HG02678 (cell line): Measurements from ENCODE around the gene CDC123.
"Not testable (repeated sequence)": the region's sequence is repeated elsewhere in the genome, so short reads cannot be mapped to it uniquely, and the experiment has no call there.

Source experiments
- ATAC-seq: cut with Tn5 transposase; IDR thresholded peaks from one replicate; pipeline ENCODE4 v1.9.1; 2021; ENCODE audit warnings: mild to moderate bottlenecking, moderate library complexity; ENCODE audit not compliant: unreplicated experiment

CDC123 gene

DNA sequence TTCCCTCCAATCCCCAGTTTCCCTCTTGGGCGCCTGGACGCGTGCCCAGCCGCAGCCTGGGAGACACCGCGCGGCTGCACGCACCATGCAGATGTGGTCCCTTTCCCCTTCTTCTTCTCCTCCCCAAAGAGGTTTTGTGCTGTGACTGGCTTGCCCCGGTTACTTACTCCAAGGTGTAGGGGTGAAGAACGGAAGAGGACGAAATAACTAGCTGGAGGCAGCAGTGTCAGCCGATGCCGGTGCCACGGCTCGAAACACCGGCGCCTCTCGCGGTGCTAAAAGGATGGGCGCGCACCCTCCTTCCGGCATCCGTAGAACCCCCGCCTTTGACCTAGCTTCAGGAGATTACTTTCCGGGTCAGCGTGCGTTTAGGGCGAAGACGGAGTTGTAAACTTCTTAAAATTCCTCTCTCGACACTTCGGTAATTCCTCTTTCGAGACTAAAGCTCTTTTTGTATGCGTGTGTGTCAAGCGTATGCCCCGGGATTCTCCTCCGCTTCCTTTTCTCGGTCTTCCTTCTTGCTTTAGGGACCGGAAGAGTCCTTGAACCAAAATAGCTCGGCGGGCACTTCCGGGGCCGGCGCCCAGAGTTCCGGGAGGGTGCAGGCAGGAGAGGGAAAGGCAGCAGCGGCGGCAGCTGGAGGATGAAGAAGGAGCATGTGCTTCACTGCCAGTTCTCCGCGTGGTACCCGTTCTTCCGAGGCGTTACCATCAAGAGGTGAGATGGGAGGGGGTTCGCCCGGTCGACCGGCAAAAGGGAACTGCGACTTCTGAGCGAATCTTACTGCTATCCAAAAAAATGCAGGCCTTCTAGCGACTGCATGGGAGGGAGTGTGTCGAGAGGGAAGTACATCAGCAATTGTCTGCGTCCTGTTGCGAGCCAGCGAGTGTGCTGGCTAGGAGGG lies at the start of gene CDC123, which contains the start of gene NUDT5:
Gene CDC123, plus strand, starts transcription at position 586 of the 904 bp plus-strand sequence. Its CDS starts 58 bp downstream, at position 644.
Gene NUDT5, minus strand, starts transcription at position 289 of the 904 bp plus-strand sequence. CDS start 9,600 bp downstream, outside the sequence.
- peak; percentile 94 for ATAC-seq

GRCh38 chr10:12150163-12150562 lies 45.8 kb upstream of the CDC123 start:
- ATAC-seq, result no peak

DNA sequence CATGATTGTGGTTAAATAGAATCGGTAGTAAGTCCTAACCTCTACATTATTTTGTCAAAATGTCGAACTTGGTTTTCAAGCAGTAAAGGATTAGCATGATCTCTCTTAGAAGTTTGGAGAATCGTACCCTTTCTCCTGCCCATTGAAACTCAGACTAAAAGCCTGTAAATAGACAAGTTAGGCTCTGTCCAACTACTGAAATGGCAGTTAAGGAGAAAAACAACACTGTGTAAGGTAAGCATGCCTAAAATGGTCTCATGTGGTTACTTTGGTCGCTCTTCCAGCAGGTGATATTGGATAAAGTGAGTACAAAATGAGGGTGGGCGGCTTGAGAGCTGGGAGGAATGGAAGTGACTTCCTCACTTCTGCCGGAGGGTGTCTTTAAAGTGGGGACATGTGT lies 41.5 kb upstream of the CDC123 start:
- ATAC-seq, result no peak

- ATAC-seq, result no peak
These were observed 39.4 kb upstream of the CDC123 start for GRCh38 chr10:12156367-12157123.

- no peak for ATAC-seq
These were observed 37.9 kb upstream of the CDC123 start for GRCh38 chr10:12158111-12158510.

DNA sequence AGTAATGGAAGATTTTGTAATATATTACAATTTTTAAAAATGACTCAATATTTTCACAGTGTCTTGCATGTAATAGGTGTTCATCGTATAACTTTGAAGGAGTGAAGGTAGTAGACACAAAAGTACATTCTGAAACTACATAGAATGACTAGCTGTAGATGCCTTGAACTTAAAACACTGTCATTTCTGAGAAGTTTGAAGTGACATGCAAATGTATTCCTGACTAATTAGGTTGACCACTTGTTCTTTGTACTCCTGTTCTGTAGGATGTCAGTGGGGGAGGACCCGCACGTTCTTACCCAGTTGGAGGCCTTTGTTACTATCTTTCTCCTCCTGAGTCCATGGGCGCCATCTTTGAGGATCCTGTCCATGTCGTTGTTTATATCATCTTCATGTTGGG lies 35.3 kb upstream of the CDC123 start:
- ATAC-seq, result no peak

GRCh38 chr10:12162927-12163326 lies 33.1 kb upstream of the CDC123 start:
- no peak for ATAC-seq

DNA sequence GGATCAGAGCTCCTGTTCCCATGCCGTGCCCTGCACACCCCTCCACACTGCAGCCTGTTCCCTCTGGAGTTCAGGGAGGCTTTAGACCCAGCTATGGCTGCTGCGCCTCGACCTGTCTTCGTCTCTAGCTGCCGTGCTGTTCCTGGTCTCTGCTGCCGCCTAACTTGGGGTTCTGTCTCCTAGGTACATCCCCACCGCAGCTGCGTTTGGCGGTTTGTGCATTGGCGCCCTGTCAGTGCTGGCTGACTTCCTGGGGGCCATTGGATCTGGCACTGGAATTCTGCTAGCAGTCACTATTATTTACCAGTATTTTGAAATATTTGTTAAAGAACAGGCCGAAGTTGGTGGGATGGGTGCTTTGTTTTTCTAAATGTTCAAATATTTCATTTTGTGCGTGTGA lies 31.9 kb upstream of the CDC123 start:
- ATAC-seq, result no peak

GRCh38 chr10:12165036-12165435 lies 31.0 kb upstream of the CDC123 start:
- ATAC-seq, result no peak

- ATAC-seq, result no peak
These were observed 29.8 kb upstream of the CDC123 start for GRCh38 chr10:12165999-12166775.

DNA sequence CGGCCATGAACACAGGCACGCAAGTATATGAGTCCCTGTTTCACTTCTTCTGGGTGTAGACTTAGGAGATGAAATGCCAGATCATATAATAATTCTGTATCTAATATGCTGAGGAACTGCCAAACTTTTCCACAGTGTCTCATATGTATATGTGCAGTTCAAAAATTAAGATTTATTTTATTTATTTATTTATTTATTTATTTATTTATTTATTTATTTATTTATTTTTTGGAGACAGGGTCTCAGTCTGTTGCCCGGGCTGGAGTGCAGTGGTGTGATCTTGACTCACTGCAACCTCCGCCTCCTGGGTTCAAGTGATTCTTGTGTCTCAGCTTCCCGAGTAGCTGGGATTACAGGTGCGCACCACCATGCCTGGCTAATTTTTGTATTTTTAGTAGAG lies 24.5 kb upstream of the CDC123 start:
- not testable (repeated sequence) for ATAC-seq

GRCh38 chr10:12177642-12178041 lies 18.3 kb upstream of the CDC123 start:
- no peak for ATAC-seq

DNA sequence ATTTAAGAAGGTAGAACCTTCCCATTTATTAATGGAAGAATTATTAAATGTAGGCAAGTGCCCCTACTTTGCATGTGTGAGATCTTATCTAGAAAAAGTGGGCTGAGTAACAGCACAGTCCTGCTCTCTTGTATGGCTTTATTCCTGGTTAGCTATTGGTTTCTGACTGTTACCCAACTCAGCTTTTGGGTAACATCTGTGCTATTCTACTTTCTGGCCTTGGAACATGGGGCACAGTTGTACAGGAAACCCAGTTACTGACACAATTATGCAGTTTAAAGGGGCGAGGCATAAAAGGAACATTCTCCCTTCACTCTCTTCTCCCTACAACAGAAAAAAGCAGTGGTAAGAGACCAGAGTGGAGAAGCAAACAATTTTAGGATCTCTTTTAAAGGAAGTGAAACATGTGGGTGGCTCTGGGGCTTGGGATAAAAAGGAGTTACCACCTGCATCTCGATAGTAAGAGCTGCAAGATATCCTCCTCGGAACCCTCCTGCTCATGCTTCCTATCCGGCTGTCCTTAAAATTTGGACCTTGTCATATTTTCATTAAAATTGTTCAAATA lies 16.3 kb upstream of the CDC123 start:
- ATAC-seq, result no peak

- no peak for ATAC-seq
These were observed 15.6 kb upstream of the CDC123 start for GRCh38 chr10:12180221-12180974.

GRCh38 chr10:12181065-12181775 lies 14.8 kb upstream of the CDC123 start:
- no peak for ATAC-seq

- ATAC-seq, result no peak
These were observed 11.8 kb upstream of the CDC123 start for GRCh38 chr10:12184165-12184564.

- no peak for ATAC-seq
These were observed 9.7 kb upstream of the CDC123 start for GRCh38 chr10:12186323-12186722.

DNA sequence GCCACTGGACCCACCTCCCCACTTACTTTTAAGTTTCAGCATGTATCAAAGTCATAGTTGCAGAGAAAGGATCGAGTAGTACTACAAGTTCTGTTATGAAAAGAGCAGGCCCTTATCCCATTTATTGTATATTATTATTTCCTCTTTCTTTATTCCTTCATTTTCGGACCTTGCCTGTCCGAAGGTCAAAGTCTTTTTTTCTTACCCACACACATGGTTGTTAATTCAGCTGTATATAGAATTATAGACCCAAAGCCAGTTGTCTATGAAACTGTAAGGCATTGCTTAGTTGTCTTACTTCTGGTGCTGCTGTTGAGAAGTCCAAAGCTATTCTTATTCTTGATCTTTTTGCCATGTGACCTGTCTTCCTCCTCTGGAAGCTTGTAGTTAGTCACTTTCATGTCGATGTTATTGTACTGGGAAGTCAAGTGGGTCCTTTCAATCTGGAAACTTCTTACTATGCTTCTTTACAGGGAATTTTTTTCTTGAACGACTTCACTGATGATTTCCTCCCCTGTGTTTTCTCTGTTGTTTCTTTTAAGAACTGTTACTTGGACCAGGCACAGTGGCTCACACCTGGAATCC lies 8.6 kb upstream of the CDC123 start:
- ATAC-seq, result no peak

- ATAC-seq, result no peak
These were observed 7.3 kb upstream of the CDC123 start for GRCh38 chr10:12188656-12189055.
